Thoracic aorta (tissue), 2 donors: ENCODE results near the gene TAS2R60. TPM values are rescaled to one million over a fixed set of nuclear protein-coding genes. Genes with fewer than 3 reads are reported as not detected.
"Not testable (repeated sequence)": the region's sequence is repeated elsewhere in the genome, so short reads cannot be mapped to it uniquely, and the experiment has no call there.

ENCODE experiments used
- ATAC-seq: fragments of 150-250 bp; one replicate; pipeline ENCODE4 v1.8.0; 2017; ENCODE audit warnings: low read depth; ENCODE audit not compliant: insufficient number of reproducible peaks, low FRiP score
- DNase-seq: peaks from one replicate; pipeline ENCODE4 v3.0.0-alpha.2; 2020; ENCODE audit warnings: low spot score
- H3K27ac ChIP-seq, 2 donors: fragments of 200-600 bp; sonication (generic); 1 replicate in 1 of 2; 2 replicates in 1 of 2; pipeline ENCODE4 v1.5.1; 2016; ENCODE audit warnings: mild to moderate bottlenecking in 2 of 2, moderate library complexity in 2 of 2
- H3K27me3 ChIP-seq: fragments of 200-600 bp; sonication (generic); replicated peaks from 2 replicates; pipeline ENCODE4 v1.6.0; 2016; ENCODE audit warnings: mild to moderate bottlenecking; ENCODE audit not compliant: insufficient read depth
- H3K36me3 ChIP-seq: fragments of 200-600 bp; sonication (generic); one replicate; pipeline ENCODE4 v1.5.1; 2016
- H3K4me1 ChIP-seq, 2 donors: fragments of 200-600 bp; sonication (generic); 1 replicate in 1 of 2; 2 replicates in 1 of 2; pipeline versions ENCODE4 v1.5.1 to v1.6.0; 2016; ENCODE audit warnings: low read depth in 2 of 2, mild to moderate bottlenecking in 1 of 2; ENCODE audit not compliant: control insufficient read depth in 1 of 2
- H3K4me3 ChIP-seq: fragments of 200-600 bp; sonication (generic); 2 replicates; pipeline ENCODE4 v1.5.1; 2016; ENCODE audit warnings: mild to moderate bottlenecking
- H3K9me3 ChIP-seq: fragments of 200-600 bp; sonication (generic); 2 replicates; pipeline ENCODE4 v1.5.1; 2016
- CTCF ChIP-seq: fragments of 200-600 bp; sonication (generic); IDR thresholded peaks from one replicate; pipeline ENCODE4 v1.5.1; 2019; ENCODE audit warnings: antibody characterized with exemption
- total RNA-seq, 2 donors: library from RNA; depleted of rRNA; stranded (reverse); fragments of >200 nt; gene quantifications; one replicate each; pipeline versions ENCODE4 v1.1.0 to v1.2.3, GENCODE V29; 2016

Gene TAS2R60
- total RNA-seq, 2 donors from 2014 or later: 8.5 TPM; not detected in 1

- H3K27me3 ChIP-seq: no peaks in the 10 kb centered on the region
- DNase-seq (no peak), ATAC-seq (no peak)
- H3K36me3 ChIP-seq: no peaks in the 10 kb centered on the region
- H3K27ac ChIP-seq: no peak overlapping the region
- TF ChIP-seq CTCF: no peak
- no peak overlapping the region for H3K4me3 ChIP-seq
- peaks cover 0 to 2% of the 10 kb centered on the region in 2 donors for H3K4me1 ChIP-seq
- H3K9me3 ChIP-seq: no peaks in the 10 kb centered on the region
Measured at GRCh38 chr7:143401265-143401664, 42.0 kb upstream of the TAS2R60 start.

- H3K27ac ChIP-seq, H3K27me3 ChIP-seq, H3K4me1 ChIP-seq, H3K36me3 ChIP-seq, H3K9me3 ChIP-seq, ATAC-seq, DNase-seq, H3K4me3 ChIP-seq: not testable (repeated sequence)
Measured at GRCh38 chr7:143402233-143402632, 41.0 kb upstream of the TAS2R60 start.

GRCh38 chr7:143405173-143406001 lies 37.9 kb upstream of the TAS2R60 start:
- TF ChIP-seq CTCF: no peak
- no peak overlapping the region for H3K27ac ChIP-seq
- no peak for DNase-seq
- peaks cover 10 to 21% of the 10 kb centered on the region in 2 donors for H3K4me1 ChIP-seq
- no peaks in the 10 kb centered on the region for H3K9me3 ChIP-seq
- H3K4me3 ChIP-seq: no peak overlapping the region
- no peaks in the 10 kb centered on the region for H3K36me3 ChIP-seq
- no peak for ATAC-seq
- H3K27me3 ChIP-seq: no peaks in the 10 kb centered on the region

GRCh38 chr7:143406002-143406357 lies 37.3 kb upstream of the TAS2R60 start:
- no peak for DNase-seq
- H3K9me3 ChIP-seq: no peaks in the 10 kb centered on the region
- no peak overlapping the region for H3K4me3 ChIP-seq
- H3K4me1 ChIP-seq: peaks cover 15 to 26% of the 10 kb centered on the region in 2 donors
- TF ChIP-seq CTCF: no peak
- no peak overlapping the region for H3K27ac ChIP-seq
- H3K27me3 ChIP-seq: no peaks in the 10 kb centered on the region
- no peak for ATAC-seq
- H3K36me3 ChIP-seq: no peaks in the 10 kb centered on the region

- no peak overlapping the region for H3K27ac ChIP-seq
- H3K9me3 ChIP-seq: no peaks in the 10 kb centered on the region
- no peak for TF ChIP-seq CTCF
- no peaks in the 10 kb centered on the region for H3K36me3 ChIP-seq
- H3K4me1 ChIP-seq: peaks cover 19 to 42% of the 10 kb centered on the region in 2 donors
- H3K4me3 ChIP-seq: peak overlapping the region; percentile 49
- H3K27me3 ChIP-seq: no peaks in the 10 kb centered on the region
- ATAC-seq (no peak), DNase-seq (no peak)
Measured at GRCh38 chr7:143407287-143408251, 35.7 kb upstream of the TAS2R60 start.
